Smooth muscle cell of the brain vasculature (primary cell): ENCODE measurements around the gene CCNT1.
"Not testable (repeated sequence)": the region's sequence is repeated elsewhere in the genome, so short reads cannot be mapped to it uniquely, and the experiment has no call there.

Experiments used
- DNase-seq: peaks from one replicate; pipeline ENCODE4 v3.0.0-alpha.2; 2012; ENCODE audit warnings: low read depth, low spot score

CCNT1 gene

DNA sequence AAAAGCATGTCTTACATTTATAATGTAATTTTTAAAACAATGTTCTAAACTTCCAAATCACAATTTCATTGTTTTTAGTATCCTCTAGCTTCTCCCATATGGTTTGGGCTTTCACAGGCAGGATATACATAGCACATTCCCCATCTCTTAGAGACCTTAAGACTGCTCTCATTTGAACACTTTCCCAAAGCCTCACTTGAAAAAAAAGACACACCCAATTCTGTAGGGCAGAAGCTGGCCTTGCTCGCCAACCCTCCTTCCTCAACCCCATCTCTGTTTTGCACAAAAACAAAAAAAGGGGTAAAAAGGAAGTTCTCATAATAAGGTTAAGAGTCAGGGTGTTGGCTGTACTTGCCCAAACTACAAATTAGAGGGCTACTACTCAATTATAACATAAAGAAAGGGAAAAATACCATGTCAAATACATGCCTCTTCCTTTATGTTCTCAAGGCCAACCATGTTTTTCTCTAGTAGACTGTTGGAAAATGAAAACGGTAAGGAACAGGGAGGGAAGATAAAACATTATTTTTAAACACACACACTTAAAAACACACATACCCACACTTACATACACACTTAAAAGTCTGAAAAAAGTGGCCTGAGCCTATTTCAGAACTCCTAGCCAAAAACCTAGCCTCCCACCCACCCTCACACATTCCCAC is 24.6 kb downstream of the CCNT1 start:
- DNase-seq: no peak

DNA sequence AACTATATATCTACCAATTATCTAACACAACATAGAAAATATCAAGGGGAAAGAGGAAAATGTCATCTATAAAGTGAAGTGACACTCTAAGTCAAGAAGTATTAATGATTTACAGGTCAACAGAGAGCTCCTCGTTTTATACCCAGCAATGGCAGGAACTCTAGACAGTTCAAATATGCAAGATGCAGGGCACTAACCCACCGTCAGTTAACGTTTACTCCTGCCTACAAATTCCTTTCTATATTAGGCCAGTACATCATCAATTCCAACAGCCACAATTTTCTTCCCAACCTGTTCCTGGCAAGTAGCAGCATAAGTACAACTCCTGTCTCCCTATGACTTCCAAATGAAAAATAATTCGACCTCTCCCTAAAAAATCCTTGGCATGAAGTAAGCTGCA is 25.5 kb downstream of the CCNT1 start:
- no peak for DNase-seq

DNA sequence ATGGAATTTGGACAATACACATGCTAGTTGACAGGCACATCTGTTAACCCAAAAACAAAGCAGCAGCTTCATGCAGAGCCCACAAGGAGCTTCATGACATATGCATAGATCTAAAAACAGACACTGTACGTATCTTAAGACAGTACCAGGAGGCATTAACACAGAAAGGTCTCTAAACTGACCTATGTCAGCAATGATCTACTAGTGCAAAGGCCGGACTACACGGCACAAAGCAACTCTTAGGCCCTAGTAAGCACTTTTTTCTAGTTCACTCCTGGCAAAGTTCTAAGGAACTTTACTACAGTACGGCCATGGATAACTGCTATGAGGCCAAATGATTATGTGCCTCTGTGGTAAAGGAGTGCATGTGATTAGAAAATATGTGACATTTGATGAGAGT is 26.1 kb downstream of the CCNT1 start:
- DNase-seq: no peak

DNA sequence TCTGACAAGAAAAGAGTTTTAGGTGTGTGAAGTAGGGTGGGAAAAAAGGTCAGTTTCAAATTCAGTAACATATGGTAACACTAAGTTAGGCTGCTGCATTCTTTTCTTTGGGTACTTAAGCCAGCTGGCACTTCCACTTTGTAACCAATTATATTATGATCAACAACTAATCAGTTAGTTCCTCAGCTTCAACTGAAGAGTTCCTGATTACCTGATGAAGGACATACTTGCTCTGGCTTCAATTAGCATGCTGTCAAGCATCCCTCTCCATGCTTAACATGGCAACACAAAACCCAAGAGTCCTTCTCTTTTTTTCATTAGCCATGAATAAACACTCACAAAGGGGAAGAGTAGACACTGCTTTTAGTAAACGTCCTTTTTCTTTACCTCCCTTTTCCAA is 27.7 kb downstream of the CCNT1 start:
- DNase-seq: no peak

DNA sequence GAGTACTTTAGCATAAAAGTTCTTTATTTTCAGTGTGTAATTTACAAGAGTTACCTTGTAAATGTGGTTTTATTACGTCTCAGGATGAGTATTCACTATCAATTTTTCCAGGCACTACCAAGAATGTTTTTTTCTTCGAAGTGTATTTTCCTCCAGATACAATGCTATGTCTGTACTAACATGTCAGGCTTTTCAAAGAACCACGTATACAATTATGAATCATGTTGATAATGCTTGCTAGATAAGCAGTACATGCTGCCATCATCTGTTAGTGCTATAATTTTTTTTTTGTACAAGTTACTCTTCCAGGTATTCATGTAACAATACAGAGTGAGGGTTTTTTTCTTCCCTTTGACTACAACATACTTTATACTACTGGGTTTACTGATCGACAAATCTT is 28.9 kb downstream of the CCNT1 start:
- DNase-seq: no peak

DNA sequence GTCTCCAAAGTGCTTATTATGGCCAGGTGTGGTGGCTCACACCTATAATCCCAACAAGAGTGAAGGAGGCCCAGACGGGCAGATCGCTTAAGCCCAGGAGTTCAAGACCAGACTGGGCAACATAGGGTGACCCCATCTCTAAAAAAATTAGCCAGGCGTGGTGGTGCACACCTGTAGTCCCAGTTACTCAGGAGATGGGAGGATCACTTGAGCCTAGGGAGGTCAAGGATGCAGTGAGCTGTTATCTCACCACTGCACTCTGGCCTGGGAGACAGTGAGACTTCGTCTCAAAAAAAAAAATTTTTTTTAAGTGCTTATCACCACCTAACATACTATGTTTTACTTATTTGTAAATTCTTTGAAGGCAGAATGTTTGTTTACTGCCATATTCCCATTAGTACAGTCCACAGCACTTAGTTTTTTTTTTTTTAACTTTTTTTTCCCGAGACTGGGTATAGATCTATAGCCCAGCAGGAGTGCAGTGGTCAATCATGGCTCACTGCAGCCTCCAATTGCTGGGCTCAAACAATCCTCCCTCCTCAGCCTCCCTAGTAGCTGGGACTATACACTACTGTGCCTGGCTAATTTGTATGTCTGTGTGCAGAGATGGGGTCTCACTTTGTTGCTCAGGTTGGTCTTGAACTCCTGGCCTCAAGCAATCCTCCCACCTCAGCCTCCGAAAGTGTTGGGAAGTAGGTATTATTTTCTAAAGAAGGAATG is 29.7 kb downstream of the CCNT1 start:
- no peak for DNase-seq

DNA sequence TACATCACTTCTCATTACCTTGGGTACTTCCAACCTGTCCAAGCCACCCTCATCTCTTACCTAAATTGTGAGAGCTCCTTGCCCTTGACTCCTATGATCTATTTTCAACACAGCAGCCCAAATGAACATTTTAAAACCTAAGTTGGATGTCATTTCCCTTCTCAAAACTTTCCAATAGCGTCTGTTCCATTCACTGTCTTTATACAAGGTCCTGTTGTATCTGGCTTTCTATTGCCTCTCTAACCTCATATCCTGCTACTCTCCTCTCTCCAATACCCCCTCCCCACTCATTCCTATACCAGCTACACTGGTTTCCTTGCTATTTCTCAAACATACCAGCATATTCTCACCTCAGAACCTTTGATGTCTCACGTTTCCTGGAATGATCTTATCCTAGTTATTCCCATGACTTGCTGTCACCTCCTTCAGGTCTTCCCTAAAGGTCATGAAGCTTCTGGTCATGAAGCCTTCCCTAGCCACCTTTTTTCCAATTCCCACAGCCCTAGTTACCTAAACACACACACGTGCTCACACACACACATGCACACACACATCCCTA is 30.4 kb downstream of the CCNT1 start:
- DNase-seq: no peak

DNA sequence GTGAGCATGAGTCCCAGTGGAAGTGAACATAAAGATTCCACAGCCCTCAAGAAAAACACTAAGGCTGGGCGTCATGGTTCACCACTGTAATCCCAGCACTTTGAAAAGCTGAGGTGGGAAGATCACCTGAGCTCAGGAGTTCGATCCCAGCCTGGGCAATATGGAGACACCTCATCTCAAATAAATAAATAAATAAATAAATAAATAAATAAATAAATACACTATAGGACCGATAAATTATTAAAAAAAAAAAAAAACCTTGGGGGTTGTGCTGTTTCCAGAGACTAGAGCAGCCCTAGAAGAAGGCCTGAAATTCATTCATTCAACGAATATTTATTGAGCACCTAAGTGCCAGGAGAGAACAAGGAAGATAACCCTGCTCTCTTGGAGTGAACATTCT is 33.0 kb downstream of the CCNT1 start:
- DNase-seq: no peak

DNA sequence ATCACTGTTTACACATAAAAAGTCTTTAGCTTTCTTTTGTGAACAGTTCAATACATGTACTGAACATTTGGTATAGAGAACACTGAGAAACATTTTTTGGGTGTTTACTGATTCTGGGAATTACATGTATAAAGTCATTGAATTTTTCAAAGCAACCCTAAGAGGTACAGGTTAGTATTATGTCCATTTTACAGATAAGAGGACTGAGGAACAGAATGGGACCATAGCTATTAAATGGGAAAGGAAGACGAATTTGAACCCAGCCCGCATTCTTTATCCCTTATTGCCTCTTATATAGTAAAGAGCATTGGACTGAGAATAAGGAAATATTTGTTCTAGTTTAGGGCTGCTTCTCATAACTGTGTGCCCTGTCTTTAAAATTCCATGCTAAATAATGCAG is 33.6 kb downstream of the CCNT1 start:
- DNase-seq: no peak

DNA sequence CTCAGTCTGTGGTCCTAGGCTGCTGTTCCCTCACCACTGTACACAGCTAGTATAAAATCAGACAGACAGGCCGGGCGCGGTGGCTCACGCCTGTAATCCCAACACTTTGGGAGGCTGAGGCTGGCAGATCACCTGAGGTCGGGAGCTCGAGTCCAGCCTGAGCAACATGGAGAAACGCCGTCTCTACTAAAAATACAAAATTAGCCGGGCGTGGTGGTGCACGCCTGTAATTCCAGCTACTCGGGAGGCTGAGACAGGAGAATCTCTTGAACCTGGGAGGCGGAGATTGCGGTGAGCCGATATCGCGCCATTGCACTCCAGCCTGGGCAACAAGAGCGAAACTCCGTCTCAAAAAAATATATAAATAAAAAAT is 34.0 kb downstream of the CCNT1 start:
- DNase-seq: not testable (repeated sequence)

DNA sequence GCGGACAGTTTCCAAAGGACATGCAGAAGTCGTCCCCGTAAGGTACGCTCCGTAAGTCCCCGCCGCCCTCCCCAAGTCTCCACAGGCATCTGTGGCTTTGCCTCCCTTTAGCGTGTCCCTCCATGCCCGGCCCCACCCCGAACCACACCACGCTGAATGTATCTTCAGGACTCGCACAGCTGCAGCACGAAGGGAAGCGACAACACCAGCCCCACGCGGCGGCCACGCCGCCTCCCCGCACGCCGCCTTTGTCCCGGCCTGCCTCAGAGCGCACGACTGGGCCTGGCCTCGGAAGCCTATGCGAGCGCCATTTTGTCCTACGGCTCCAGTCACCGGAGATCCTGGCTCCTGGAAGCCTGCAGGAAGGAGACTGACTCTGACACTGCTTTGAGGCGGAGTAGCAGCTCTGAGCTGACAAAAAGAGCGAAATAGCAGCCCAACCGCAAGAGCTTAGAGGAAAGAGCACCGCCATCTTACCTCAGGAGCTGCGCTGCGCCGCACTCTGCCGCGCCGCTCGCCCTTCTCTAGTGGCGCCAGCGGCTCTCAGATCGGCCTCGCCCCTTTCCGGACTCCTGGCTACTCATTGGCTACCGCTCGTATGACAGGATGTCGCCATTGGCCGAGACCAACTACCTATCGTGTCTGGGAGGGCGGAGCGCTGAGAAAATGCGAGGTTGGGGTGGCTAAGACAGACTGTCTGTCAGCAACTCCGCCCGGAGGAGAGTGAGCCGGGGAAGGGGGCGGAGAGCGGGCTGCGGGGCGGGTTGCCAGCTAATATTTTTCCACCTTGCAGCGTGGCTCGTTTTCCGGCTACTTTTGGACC is 34.6 kb downstream of the CCNT1 start, which contains the start of gene KANSL2:
Gene KANSL2, minus strand, starts transcription at position 529 of the 823 bp plus-strand sequence. CDS start 606 bp downstream, outside the sequence.
- peak; percentile 94 for DNase-seq

DNA sequence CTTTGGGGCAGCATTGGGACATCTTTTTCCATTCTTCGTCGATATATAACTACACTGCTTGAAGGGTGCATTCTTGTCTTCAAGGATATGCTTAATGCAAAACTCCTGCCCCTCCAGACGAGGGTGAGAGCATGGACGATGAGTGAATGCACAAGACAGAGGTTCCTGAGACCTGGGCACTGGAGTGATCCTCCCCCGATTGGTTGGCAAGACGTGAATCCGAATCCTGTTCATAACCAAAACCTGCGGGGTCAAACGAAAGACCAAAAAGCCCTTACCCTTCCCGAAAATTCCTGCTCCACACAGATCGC is 35.2 kb downstream of the CCNT1 start:
- DNase-seq: no peak

DNA sequence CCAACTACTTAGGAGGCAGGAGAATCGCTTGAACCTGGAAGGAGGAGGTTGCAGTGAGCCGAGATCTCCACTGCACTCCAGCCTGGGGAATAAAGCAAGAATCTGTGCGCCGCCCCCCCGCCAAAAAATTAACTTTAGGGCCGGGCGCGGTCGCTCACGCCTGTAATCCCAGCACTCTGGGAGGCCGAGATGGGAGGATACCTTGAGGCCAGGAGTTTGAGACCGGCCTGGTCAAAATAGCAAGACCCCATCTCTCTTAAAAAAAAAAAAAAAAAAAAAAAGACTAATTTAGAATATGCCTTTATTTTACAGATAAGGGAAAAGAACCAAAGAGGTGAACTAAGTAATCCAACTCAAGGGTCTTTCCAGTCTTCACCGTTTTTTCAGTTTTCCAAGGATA is 35.6 kb downstream of the CCNT1 start:
- no peak for DNase-seq

DNA sequence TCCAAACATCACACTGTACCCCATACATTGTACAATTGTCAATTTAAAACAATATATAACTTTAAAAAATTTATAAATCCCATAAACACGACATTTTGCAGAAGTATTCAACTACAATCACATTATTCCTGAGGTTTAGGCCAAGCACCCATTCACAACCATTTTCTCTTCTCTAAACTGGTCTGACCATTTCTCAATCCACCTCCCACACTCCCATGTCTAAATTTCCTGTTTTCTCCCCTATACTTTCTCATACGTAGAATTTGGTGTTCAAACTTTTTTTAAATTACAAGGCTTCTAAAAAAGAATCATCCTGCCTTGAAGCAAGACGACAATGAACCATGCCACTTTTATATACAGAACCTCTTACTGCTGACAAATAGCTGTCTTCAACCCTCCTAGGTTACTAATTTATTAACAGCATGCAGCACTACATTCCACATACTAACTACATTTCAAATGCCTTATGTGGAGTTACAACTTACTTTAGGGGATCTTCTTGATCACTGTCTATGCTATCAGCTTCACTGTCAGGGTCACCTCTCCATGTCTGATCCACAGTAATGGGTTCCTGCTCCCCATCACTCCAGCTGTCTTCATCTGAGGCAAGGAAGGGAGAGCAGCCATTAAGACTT is 37.8 kb downstream of the CCNT1 start:
- no peak for DNase-seq

DNA sequence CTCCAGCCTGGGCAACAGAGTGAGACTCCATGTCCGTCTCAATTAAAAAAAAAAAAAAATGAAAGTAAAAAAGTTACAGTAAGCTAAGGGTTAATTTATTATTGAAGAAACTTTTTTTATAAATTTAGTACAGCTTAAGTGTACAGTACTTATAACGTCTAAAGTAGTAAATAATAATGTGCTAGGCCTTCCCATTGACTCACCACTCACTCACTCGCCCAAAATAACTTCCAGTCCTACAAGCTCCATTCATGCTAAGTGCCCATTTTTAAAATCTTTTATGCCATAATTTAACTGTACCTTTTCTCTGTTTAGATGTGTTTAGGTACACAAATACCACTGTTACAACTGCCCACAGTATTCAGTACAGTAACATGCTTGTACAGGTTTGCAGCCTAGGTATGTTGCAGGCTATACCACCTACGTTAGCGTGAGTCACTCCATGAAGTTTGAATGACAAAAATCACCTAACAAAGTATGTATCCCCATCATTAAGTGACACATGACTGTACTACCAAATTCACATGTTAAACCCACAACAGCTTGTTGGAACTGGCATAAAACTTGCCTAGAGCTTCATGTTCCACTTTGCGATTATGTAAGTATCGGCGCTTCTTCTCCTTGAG is 45.2 kb downstream of the CCNT1 start:
- DNase-seq: no peak

DNA sequence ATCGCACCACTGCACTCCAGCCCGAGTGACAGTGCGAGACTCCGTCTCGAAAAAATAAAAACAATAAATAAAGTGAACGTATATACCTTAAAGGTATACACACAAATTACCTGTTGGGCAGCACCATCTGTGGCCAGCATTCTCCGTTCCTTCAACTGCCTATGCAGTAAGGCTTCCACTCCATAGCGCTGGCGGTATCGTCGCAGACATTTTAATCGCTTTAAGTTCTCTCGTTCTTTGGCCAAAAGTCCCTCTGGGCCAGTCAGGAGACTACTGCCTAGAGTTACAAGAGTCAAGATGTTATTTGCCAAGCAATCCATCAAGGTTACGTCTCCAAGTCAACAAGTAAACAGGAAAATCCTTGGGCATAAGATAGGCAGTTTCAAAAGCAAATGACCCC is 47.5 kb downstream of the CCNT1 start:
- DNase-seq: no peak

DNA sequence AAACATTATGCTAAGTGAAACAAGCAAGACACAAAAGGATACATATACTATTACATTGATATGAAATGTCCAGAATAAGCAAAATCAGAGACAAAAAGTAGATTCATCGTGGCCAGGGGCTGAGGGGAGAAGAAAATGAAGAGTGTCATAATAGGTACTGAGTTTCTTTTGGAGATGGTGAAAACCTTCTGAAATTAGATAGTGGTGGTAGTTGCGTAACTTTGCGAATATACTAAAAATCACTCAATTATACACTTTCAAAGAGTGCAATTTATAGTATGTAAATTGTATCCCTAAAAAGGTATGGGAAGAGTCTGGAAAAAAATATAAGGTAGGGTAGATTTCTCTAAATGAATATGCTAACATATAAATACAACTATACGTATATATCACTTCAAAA is 56.6 kb downstream of the CCNT1 start:
- no peak for DNase-seq

DNA sequence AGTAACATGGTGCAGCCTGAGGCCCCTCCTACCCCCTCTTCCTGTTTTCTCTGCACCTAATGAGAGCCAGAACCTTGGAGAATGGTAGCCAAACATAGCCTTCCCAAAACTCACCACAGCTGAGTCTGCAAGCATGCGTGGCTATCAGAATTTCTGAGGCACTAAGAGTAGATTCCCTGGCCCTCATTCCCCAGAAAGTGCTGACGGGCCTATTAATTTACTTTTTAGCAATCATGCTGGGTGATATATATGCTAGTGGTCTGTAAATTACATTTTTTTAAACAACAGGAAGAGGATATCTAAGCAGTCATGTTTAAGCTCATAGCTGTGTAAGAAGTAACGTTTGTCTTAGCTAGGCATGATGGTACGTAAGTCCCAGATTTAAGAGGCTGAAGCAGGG is 64.8 kb downstream of the CCNT1 start:
- DNase-seq: no peak

DNA sequence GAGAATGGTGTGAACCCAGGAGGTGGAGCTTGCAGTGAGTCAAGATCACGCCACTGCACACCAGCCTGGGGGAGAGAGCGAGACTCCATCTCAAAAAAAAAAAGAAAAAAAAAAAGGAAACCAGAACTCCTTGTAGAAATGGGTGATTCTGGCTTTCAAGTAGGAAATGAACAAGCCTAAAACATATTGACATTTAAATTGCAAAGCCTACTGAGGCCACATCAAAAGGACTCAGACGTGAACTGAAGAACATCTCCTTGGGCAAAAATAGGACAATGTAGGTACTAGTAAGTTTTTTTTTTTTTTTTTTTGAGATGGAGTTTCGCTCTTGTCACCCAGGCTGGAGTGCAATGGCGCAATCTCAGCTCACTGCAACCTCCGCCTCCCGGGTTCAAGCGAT is 71.2 kb downstream of the CCNT1 start:
- DNase-seq: not testable (repeated sequence)

DNA sequence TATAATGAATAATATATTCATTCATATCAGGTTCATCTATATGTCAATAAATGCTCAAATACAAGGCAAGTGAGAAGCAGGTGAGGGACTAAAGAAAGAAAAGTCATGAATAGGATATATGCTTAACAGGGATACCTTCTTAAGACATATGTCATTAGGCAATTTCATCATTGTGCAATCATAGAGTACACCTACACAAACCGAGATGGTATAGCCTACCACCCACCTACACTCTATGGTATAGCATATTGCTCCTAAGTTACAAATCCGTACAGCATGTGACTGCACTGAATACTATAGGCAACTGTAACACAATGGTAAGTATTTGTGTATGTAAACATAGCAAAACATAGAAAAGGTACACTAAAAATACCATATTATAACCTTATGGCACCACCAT is 73.5 kb downstream of the CCNT1 start:
- DNase-seq: no peak

DNA sequence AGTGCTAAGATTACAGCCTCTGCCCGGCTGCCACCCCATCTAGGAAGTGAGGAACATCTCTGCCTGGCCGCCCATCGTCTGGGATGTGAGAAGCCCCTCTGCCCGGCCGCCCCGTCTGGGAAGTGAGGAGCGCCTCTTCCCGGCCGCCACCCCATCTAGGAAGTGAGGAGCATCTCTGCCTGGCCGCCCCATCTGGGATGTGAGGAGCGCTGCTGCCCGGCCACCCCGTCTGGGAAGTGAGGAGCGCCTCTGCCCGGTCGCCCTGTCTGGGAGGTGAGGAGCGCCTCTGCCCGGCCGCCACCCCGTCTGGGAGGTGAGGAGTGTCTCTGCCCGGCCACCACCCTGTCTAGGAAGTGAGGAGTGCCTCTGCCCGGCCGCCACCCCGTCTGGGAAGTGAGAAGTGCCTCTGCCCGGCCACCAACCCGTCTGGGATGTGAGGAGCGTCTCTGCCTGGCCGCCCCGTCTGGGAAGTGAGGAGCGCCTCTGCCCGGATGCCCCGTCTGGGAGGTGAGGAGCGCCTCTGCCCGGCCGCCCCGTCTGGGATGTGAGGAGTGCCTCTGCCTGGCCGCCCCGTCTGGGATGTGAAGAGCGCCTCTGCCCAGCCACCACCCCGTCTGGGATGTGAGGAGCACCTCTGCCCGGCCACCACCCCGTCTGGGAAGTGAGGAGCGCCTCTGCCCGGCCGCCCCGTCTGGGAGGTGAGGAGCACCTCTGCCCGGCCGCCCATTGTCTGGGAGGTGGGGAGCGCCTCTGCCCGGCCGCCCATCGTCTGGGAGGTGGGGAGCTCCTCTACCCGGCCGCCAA is 74.6 kb downstream of the CCNT1 start:
- not testable (repeated sequence) for DNase-seq
